ENCODE measurements around the gene ADAP1.

DNA sequence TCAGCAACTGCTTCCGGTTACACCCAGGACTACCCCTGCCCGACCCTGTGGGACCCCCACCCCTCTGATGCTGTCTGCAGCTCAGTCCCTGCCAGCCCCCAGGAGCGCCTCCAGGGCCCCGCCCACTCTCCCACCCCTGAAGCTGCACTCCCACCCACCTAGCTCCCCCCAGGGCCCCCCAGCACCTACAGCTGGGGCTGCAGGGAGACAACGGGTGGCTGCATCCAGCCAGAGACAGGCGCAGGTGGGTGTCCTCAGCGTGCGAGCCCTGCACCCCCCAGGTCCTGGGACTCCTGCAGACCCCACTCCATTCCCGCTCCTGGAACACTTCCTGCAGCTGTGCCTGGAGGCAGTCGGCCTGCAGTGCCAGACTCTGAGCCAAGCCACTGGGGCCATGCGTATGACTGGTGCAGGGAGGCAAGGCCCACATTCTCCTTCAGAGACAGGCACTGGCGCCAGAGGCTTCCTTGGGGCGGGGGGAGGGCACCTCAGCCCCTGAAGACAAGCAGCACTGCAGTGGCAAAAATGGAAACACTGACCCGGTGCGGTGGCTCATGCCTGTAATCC, 34.6 kb upstream of the ADAP1 start:
- TF ChIP-seq, protein P1, sequence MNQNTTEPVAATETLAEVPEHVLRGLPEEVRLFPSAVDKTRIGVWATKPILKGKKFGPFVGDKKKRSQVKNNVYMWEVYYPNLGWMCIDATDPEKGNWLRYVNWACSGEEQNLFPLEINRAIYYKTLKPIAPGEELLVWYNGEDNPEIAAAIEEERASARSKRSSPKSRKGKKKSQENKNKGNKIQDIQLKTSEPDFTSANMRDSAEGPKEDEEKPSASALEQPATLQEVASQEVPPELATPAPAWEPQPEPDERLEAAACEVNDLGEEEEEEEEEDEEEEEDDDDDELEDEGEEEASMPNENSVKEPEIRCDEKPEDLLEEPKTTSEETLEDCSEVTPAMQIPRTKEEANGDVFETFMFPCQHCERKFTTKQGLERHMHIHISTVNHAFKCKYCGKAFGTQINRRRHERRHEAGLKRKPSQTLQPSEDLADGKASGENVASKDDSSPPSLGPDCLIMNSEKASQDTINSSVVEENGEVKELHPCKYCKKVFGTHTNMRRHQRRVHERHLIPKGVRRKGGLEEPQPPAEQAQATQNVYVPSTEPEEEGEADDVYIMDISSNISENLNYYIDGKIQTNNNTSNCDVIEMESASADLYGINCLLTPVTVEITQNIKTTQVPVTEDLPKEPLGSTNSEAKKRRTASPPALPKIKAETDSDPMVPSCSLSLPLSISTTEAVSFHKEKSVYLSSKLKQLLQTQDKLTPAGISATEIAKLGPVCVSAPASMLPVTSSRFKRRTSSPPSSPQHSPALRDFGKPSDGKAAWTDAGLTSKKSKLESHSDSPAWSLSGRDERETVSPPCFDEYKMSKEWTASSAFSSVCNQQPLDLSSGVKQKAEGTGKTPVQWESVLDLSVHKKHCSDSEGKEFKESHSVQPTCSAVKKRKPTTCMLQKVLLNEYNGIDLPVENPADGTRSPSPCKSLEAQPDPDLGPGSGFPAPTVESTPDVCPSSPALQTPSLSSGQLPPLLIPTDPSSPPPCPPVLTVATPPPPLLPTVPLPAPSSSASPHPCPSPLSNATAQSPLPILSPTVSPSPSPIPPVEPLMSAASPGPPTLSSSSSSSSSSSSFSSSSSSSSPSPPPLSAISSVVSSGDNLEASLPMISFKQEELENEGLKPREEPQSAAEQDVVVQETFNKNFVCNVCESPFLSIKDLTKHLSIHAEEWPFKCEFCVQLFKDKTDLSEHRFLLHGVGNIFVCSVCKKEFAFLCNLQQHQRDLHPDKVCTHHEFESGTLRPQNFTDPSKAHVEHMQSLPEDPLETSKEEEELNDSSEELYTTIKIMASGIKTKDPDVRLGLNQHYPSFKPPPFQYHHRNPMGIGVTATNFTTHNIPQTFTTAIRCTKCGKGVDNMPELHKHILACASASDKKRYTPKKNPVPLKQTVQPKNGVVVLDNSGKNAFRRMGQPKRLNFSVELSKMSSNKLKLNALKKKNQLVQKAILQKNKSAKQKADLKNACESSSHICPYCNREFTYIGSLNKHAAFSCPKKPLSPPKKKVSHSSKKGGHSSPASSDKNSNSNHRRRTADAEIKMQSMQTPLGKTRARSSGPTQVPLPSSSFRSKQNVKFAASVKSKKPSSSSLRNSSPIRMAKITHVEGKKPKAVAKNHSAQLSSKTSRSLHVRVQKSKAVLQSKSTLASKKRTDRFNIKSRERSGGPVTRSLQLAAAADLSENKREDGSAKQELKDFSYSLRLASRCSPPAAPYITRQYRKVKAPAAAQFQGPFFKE (tag by site-specific recombination; IDR thresholded peaks at IDR 0.05; ENCODE audit: borderline replicate concordance): no peak
- TF ChIP-seq, protein P2, sequence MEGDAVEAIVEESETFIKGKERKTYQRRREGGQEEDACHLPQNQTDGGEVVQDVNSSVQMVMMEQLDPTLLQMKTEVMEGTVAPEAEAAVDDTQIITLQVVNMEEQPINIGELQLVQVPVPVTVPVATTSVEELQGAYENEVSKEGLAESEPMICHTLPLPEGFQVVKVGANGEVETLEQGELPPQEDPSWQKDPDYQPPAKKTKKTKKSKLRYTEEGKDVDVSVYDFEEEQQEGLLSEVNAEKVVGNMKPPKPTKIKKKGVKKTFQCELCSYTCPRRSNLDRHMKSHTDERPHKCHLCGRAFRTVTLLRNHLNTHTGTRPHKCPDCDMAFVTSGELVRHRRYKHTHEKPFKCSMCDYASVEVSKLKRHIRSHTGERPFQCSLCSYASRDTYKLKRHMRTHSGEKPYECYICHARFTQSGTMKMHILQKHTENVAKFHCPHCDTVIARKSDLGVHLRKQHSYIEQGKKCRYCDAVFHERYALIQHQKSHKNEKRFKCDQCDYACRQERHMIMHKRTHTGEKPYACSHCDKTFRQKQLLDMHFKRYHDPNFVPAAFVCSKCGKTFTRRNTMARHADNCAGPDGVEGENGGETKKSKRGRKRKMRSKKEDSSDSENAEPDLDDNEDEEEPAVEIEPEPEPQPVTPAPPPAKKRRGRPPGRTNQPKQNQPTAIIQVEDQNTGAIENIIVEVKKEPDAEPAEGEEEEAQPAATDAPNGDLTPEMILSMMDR (tag by site-specific recombination; IDR thresholded peaks at IDR 0.05): no peak
- TF ChIP-seq, protein P3, sequence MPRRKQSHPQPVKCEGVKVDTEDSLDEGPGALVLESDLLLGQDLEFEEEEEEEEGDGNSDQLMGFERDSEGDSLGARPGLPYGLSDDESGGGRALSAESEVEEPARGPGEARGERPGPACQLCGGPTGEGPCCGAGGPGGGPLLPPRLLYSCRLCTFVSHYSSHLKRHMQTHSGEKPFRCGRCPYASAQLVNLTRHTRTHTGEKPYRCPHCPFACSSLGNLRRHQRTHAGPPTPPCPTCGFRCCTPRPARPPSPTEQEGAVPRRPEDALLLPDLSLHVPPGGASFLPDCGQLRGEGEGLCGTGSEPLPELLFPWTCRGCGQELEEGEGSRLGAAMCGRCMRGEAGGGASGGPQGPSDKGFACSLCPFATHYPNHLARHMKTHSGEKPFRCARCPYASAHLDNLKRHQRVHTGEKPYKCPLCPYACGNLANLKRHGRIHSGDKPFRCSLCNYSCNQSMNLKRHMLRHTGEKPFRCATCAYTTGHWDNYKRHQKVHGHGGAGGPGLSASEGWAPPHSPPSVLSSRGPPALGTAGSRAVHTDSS (tag by site-specific recombination; IDR thresholded peaks at IDR 0.05): no peak
- TF ChIP-seq, protein P4, sequence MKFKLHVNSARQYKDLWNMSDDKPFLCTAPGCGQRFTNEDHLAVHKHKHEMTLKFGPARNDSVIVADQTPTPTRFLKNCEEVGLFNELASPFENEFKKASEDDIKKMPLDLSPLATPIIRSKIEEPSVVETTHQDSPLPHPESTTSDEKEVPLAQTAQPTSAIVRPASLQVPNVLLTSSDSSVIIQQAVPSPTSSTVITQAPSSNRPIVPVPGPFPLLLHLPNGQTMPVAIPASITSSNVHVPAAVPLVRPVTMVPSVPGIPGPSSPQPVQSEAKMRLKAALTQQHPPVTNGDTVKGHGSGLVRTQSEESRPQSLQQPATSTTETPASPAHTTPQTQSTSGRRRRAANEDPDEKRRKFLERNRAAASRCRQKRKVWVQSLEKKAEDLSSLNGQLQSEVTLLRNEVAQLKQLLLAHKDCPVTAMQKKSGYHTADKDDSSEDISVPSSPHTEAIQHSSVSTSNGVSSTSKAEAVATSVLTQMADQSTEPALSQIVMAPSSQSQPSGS (tag by site-specific recombination; IDR thresholded peaks at IDR 0.05; ENCODE audit: low read depth): no peak
- no peak for TF ChIP-seq ZNF146 (tag by site-specific recombination; IDR thresholded peaks at IDR 0.05)
- no peak for TF ChIP-seq ZBTB21 (tag by site-specific recombination; IDR thresholded peaks at IDR 0.05)
- TF ChIP-seq GLI4 (tag by site-specific recombination; IDR thresholded peaks at IDR 0.05): no peak
- no peak for TF ChIP-seq ZNF175 (tag by site-specific recombination; IDR thresholded peaks at IDR 0.05)
- TF ChIP-seq, protein P5, sequence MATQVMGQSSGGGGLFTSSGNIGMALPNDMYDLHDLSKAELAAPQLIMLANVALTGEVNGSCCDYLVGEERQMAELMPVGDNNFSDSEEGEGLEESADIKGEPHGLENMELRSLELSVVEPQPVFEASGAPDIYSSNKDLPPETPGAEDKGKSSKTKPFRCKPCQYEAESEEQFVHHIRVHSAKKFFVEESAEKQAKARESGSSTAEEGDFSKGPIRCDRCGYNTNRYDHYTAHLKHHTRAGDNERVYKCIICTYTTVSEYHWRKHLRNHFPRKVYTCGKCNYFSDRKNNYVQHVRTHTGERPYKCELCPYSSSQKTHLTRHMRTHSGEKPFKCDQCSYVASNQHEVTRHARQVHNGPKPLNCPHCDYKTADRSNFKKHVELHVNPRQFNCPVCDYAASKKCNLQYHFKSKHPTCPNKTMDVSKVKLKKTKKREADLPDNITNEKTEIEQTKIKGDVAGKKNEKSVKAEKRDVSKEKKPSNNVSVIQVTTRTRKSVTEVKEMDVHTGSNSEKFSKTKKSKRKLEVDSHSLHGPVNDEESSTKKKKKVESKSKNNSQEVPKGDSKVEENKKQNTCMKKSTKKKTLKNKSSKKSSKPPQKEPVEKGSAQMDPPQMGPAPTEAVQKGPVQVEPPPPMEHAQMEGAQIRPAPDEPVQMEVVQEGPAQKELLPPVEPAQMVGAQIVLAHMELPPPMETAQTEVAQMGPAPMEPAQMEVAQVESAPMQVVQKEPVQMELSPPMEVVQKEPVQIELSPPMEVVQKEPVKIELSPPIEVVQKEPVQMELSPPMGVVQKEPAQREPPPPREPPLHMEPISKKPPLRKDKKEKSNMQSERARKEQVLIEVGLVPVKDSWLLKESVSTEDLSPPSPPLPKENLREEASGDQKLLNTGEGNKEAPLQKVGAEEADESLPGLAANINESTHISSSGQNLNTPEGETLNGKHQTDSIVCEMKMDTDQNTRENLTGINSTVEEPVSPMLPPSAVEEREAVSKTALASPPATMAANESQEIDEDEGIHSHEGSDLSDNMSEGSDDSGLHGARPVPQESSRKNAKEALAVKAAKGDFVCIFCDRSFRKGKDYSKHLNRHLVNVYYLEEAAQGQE (tag by site-specific recombination; IDR thresholded peaks at IDR 0.05): no peak
- TF ChIP-seq ZNF138 (tag by site-specific recombination; IDR thresholded peaks at IDR 0.05; ENCODE audit: borderline replicate concordance): no peak
